HepG2 (cell line): ENCODE data around the gene HMMR. TPM values are rescaled to one million over a fixed set of nuclear protein-coding genes. Genes with fewer than 3 reads are reported as not detected.
A peak's percentile ranks its signal among the peaks of the same experiment; 100 is the strongest.

ENCODE experiments used
- CEBPZ ChIP-seq: IDR thresholded peaks from 2 replicates; pipeline ENCODE4 v1.6.1; 2012; ENCODE audit warnings: low read length, improper control_type of control experiment
- KIAA2018 ChIP-seq: sonication (generic); formaldehyde crosslinking; IDR thresholded peaks from 2 replicates; pipeline ENCODE4 v1.5.0; 2020; ENCODE audit warnings: mild to moderate bottlenecking, missing genetic modification reagents, borderline replicate concordance
- NFE2L2 ChIP-seq: fragments of 150-350 bp; IDR thresholded peaks from 2 replicates; pipeline ENCODE4 v1.6.1; 2014; ENCODE audit warnings: low read length
- ZBTB37 ChIP-seq: sonication (generic); formaldehyde crosslinking; IDR thresholded peaks from 2 replicates; pipeline ENCODE4 v1.4.0; 2020; ENCODE audit warnings: mild to moderate bottlenecking, missing genetic modification reagents
- ZNF30 ChIP-seq: sonication (generic); formaldehyde crosslinking; IDR thresholded peaks from 2 replicates; pipeline ENCODE4 v1.5.0; 2020; ENCODE audit warnings: mild to moderate bottlenecking, missing genetic modification reagents
- ZNF83 ChIP-seq: sonication (generic); formaldehyde crosslinking; IDR thresholded peaks from 2 replicates; pipeline ENCODE4 v1.4.0; 2020; ENCODE audit warnings: missing genetic modification reagents, mild to moderate bottlenecking, borderline replicate concordance
- polyA plus RNA-seq, 8 experiments: library from polyadenylated mRNA; depleted of rRNA in 3 of 8; stranded (reverse) in 7 of 8; unstranded in 1 of 8; fragments of >200 nt; fragmentation: Illumina TruSeq in 4 of 8; extraction: Trizol in 4 of 8; gene quantifications; 2 replicates each; pipeline versions ENCODE4 v1.2.1 to v1.2.3, GENCODE V29; 2011 to 2016; ENCODE audit warnings: low read depth in 4 of 8, missing spikeins in 1 of 8, mixed read lengths in 1 of 8; ENCODE audit not compliant: insufficient read depth in 1 of 8
- total RNA-seq, 5 experiments: library from RNA; depleted of rRNA; stranded (reverse); fragments of >200 nt; fragmentation: Illumina TruSeq; extraction: Trizol; gene quantifications; 2 replicates each; pipeline ENCODE4 v1.2.3, GENCODE V29; 2016; ENCODE audit warnings: low read depth in 1 of 5
- TF ChIP-seq, protein P1 (sequence below): sonication (generic); formaldehyde crosslinking; IDR thresholded peaks from 2 replicates; pipeline ENCODE4 v1.4.0; 2020; ENCODE audit warnings: missing genetic modification reagents

Gene HMMR
- total and polyA plus RNA-seq, 2 of the 13 experiments (the other 11 are each of a cell fraction or from before 2014, with no cell fraction given), result 8.5 to 48.3 TPM

DNA sequence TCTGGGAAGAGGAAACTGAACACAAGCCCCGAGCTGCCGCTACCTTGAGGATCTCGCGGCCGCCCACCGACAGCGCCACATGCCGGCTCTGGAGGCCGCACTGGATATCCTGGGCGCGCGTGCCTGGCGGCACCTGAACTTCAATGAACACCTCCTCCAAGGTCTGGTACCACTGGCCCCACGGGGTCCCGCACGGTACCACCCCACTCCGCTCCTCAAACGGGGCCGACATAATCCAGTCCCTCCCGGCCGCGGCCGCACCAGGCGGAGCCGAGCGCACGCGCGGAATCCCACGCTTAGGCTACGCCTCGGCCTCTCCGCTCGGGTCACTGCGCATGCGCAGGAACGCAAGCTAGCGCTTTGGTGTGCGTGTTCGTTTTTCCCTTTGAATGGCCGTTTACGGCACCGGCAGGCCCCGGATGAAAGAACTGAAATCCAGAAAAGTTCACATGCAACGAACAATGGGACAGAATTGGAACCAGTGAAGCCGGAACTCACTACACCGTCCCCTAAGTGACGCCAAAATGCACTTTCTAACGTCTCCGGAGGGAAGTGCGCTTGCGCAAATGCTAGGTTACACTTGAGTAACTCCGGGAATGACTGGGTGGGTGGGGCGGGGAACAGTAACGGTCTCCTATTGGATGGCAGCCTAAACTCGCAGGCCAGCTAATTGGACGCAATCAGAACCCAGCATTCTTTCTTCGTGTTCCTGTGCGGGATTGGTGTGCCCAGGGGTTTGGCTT, 442 bp upstream of the HMMR start, which contains the start of gene NUDCD2 (continued):
- TF ChIP-seq KIAA2018 (CRISPR knock-in tag) (no peak), ZBTB37 (0 out of 2 replicates have a peak, but pooled peaks have one; percentile 16), ZNF83 (no peak), CEBPZ (no peak), ZNF30 (CRISPR knock-in tag) (no peak), NFE2L2 (no peak)
- TF ChIP-seq, protein P1, sequence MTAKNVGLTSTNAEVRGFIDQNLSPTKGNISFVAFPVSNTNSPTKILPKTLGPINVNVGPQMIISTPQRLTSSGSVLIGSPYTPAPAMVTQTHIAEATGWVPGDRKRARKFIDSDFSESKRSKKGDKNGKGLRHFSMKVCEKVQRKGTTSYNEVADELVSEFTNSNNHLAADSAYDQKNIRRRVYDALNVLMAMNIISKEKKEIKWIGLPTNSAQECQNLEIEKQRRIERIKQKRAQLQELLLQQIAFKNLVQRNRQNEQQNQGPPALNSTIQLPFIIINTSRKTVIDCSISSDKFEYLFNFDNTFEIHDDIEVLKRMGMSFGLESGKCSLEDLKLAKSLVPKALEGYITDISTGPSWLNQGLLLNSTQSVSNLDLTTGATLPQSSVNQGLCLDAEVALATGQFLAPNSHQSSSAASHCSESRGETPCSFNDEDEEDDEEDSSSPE (CRISPR knock-in tag), result peak; percentile 44; the same call in 1 of the 2 replicates
